A549 treated with DMSO at 1 μM for 4 hours (cell line): ENCODE data around the gene CA6. TPM values are rescaled to one million over a fixed set of nuclear protein-coding genes. Genes with fewer than 3 reads are reported as not detected.

ENCODE experiments used
- total RNA-seq: library from RNA; stranded (reverse); fragments of 200-300 nt; extraction: Qiagen RNA extraction; gene quantifications from 5 replicates; pipeline ENCODE4 v1.2.3, GENCODE V29; 2022; ENCODE audit warnings: low read depth

CA6 gene
- total RNA-seq: not detected in 5 replicates

DNA sequence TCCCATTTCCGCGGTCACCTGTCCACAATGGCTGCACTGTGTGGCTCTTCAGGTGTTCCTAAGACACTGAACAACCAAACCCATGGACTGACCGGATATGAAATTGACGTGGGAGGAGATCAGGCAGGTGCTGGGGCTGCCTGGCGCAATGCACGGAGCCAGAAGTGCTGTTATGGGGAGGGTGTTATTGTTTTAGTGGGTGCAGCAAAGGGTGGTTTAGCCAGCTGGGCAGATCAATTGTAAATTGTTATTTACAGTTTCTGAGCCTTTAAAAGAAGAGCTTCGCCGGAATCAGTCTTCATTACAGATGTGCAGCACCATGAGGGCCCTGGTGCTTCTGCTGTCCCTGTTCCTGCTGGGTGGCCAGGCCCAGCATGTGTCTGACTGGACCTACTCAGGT is at the start of gene CA6:
TSS of gene CA6 (plus strand) at position 301 of the 400 bp plus-strand sequence. CDS start at position 320, 19 bp downstream.

Other genes with a start within 250 kb of the CA6 start
- 21.7 to 28.4 TPM (median 26.2 TPM) in 5 replicates for gene RERE, start 128.2 kb upstream of the CA6 start, total RNA-seq
- gene ENO1, start 67.2 kb upstream of the CA6 start, total RNA-seq: 2,814 to 3,397 TPM (median 2,991 TPM) in 5 replicates
- not detected in 5 replicates for gene SLC2A7, start 80.6 kb downstream of the CA6 start, total RNA-seq
- 0.07 to 0.21 TPM (median 0.17 TPM) in 5 replicates for gene SLC2A5, start 123.8 kb downstream of the CA6 start, total RNA-seq
- 5.3 to 7.1 TPM (median 5.8 TPM) in 5 replicates for gene GPR157, start 183.2 kb downstream of the CA6 start, total RNA-seq